Measurements from ENCODE around the gene PPP2R1B.
A peak's percentile ranks its signal among the peaks of the same experiment; 100 is the strongest.

Gene PPP2R1B

GRCh38 chr11:111765984-111766833, at the start of gene PPP2R1B:
Gene PPP2R1B, minus strand, starts transcription at chr11:111766389. Its CDS starts 28 bp downstream, at chr11:111766361.
- H3K4me3 ChIP-seq (ENCODE audit: low read depth in 1 of 2, low read length in 2 of 2) = peak within 1 kb of the TSS; percentile 85 to 93
- H3K9me3 ChIP-seq (ENCODE audit: control insufficient read depth in 1 of 2, low read length in 2 of 2) = no peaks in the 10 kb centered on the region
- H3K27me3 ChIP-seq (ENCODE audit: low read depth, low read length) = no peaks in the 10 kb centered on the region
- H3K4me1 ChIP-seq (ENCODE audit: control insufficient read depth in 1 of 2, insufficient read depth in 2 of 2, low read length in 2 of 2) = peaks cover 0 to 32% of the 10 kb centered on the region in 2 donors
- H3K27ac ChIP-seq (ENCODE audit: low read length) = peak within 1 kb of the TSS; percentile 97
- peaks cover 12 to 18% of the 10 kb centered on the region in 2 donors for H3K36me3 ChIP-seq (ENCODE audit: control insufficient read depth in 1 of 2, insufficient read depth in 2 of 2, low read length in 2 of 2)

- Histone ChIP-seq H3K9me3 (ENCODE audit: control insufficient read depth in 1 of 2, low read length in 2 of 2) (no peaks in the 10 kb centered on the region), H3K4me1 (ENCODE audit: control insufficient read depth in 1 of 2, insufficient read depth in 2 of 2, low read length in 2 of 2) (peaks cover 0 to 22% of the 10 kb centered on the region in 2 donors), H3K4me3 (ENCODE audit: low read depth in 1 of 2, low read length in 2 of 2) (no peak overlapping the region), H3K27ac (ENCODE audit: low read length) (peak overlapping the region; percentile 31), H3K27me3 (ENCODE audit: low read depth, low read length) (no peaks in the 10 kb centered on the region), H3K36me3 (ENCODE audit: control insufficient read depth in 1 of 2, insufficient read depth in 2 of 2, low read length in 2 of 2) (no peaks in the 10 kb centered on the region)
Measured at GRCh38 chr11:111815489-111815888, 49.3 kb upstream of the PPP2R1B start.

- Histone ChIP-seq H3K4me1 (ENCODE audit: control insufficient read depth in 1 of 2, insufficient read depth in 2 of 2, low read length in 2 of 2) (peaks cover 0 to 15% of the 10 kb centered on the region in 2 donors), H3K27ac (ENCODE audit: low read length) (peak overlapping the region; percentile 67), H3K36me3 (ENCODE audit: control insufficient read depth in 1 of 2, insufficient read depth in 2 of 2, low read length in 2 of 2) (peaks cover 0 to 3% of the 10 kb centered on the region in 2 donors), H3K9me3 (ENCODE audit: control insufficient read depth in 1 of 2, low read length in 2 of 2) (no peaks in the 10 kb centered on the region), H3K27me3 (ENCODE audit: low read depth, low read length) (no peaks in the 10 kb centered on the region), H3K4me3 (ENCODE audit: low read depth in 1 of 2, low read length in 2 of 2) (no peak overlapping the region)
Measured at GRCh38 chr11:111814557-111815320, 48.5 kb upstream of the PPP2R1B start.

DNA sequence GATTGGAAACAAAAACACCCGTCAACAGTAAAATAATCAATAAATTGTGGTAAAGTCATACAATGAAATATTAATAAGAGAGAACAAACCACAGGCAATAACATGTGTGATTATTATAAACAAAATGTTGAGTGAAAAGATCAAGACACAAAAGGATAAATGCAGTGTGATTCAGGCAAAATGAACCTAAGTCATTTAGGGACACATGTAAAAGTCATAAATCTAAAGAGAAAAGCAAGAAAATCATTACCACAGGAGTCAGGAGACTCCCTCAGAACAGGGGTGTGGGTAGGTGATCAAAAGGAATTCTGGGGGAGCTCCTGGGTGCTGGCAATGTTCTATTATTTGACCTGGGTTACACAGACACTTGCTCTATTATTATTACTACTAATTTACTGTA, 47.9 kb upstream of the PPP2R1B start:
- peaks cover 0 to 11% of the 10 kb centered on the region in 2 donors for H3K4me1 ChIP-seq (ENCODE audit: control insufficient read depth in 1 of 2, insufficient read depth in 2 of 2, low read length in 2 of 2)
- no peak overlapping the region for H3K4me3 ChIP-seq (ENCODE audit: low read depth in 1 of 2, low read length in 2 of 2)
- peaks cover 3 to 9% of the 10 kb centered on the region in 2 donors for H3K36me3 ChIP-seq (ENCODE audit: control insufficient read depth in 1 of 2, insufficient read depth in 2 of 2, low read length in 2 of 2)
- no peaks in the 10 kb centered on the region for H3K27me3 ChIP-seq (ENCODE audit: low read depth, low read length)
- H3K27ac ChIP-seq (ENCODE audit: low read length) = no peak overlapping the region
- H3K9me3 ChIP-seq (ENCODE audit: control insufficient read depth in 1 of 2, low read length in 2 of 2) = no peaks in the 10 kb centered on the region

- no peaks in the 10 kb centered on the region for H3K27me3 ChIP-seq (ENCODE audit: low read depth, low read length)
- H3K4me1 ChIP-seq (ENCODE audit: control insufficient read depth in 1 of 2, insufficient read depth in 2 of 2, low read length in 2 of 2) = peaks cover 0 to 8% of the 10 kb centered on the region in 2 donors
- H3K36me3 ChIP-seq (ENCODE audit: control insufficient read depth in 1 of 2, insufficient read depth in 2 of 2, low read length in 2 of 2) = peaks cover 9 to 20% of the 10 kb centered on the region in 2 donors
- no peak overlapping the region for H3K27ac ChIP-seq (ENCODE audit: low read length)
- H3K9me3 ChIP-seq (ENCODE audit: control insufficient read depth in 1 of 2, low read length in 2 of 2) = no peaks in the 10 kb centered on the region
- no peak overlapping the region for H3K4me3 ChIP-seq (ENCODE audit: low read depth in 1 of 2, low read length in 2 of 2)
Measured at GRCh38 chr11:111812211-111812610, 46.0 kb upstream of the PPP2R1B start.

DNA sequence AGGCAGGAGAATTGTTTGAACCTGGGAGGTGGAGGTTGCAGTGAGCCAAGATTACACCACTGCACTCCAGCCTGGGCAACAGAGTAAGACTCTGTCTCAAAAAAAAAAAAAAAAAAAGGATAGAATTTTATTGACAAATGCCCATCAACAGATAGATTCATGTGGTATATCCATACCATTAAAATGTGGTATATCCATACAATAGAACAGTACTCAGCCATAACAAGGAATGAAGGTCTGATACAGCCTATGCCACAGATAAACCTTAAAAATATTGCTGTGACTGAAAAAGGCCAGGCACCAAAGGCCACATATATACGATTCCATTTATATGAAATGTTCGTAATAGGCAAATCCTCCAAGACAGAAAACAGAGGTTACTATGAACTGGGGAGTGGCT, 45.3 kb upstream of the PPP2R1B start:
- Histone ChIP-seq H3K27me3 (ENCODE audit: low read depth, low read length) (no peaks in the 10 kb centered on the region), H3K36me3 (ENCODE audit: control insufficient read depth in 1 of 2, insufficient read depth in 2 of 2, low read length in 2 of 2) (peaks cover 9 to 20% of the 10 kb centered on the region in 2 donors), H3K9me3 (ENCODE audit: control insufficient read depth in 1 of 2, low read length in 2 of 2) (no peaks in the 10 kb centered on the region)

GRCh38 chr11:111808834-111809233, 42.6 kb upstream of the PPP2R1B start:
- no peaks in the 10 kb centered on the region for H3K4me1 ChIP-seq (ENCODE audit: control insufficient read depth in 1 of 2, insufficient read depth in 2 of 2, low read length in 2 of 2)
- H3K4me3 ChIP-seq (ENCODE audit: low read depth in 1 of 2, low read length in 2 of 2) = no peak overlapping the region
- H3K27ac ChIP-seq (ENCODE audit: low read length) = no peak overlapping the region
- H3K9me3 ChIP-seq (ENCODE audit: control insufficient read depth in 1 of 2, low read length in 2 of 2) = no peaks in the 10 kb centered on the region
- H3K36me3 ChIP-seq (ENCODE audit: control insufficient read depth in 1 of 2, insufficient read depth in 2 of 2, low read length in 2 of 2) = peaks cover 15 to 36% of the 10 kb centered on the region in 2 donors
- no peaks in the 10 kb centered on the region for H3K27me3 ChIP-seq (ENCODE audit: low read depth, low read length)

More for the DNA sequence above, 45.3 kb upstream of the PPP2R1B start:
- Histone ChIP-seq H3K4me1 (ENCODE audit: control insufficient read depth in 1 of 2, insufficient read depth in 2 of 2, low read length in 2 of 2) (peaks cover 0 to 8% of the 10 kb centered on the region in 2 donors), H3K27ac (ENCODE audit: low read length) (no peak overlapping the region), H3K4me3 (ENCODE audit: low read depth in 1 of 2, low read length in 2 of 2) (no peak overlapping the region)

DNA sequence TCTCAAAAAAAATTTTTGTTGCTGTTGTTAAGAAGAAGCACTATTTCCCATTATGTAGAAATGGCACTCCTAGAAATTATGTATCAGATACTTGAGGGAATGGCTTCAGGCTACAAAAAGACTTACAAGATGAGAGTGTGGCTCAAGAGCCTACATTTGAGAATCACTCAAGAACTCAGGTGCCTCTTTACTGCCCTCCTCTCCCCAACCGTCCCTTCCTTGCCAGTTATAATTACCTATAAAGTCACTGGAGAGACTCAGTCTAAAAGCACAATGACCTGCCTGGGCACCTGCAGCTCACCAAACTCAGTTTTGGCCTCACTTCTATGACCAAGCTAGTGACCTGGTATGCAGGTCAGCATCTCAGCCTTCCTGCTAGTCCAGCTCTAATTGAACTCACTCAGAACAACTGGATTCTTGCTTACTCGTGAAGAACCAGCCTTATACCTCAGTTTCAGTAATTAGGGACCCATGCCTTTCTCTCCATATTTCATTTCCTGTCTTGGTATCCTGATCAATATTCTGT, 41.9 kb upstream of the PPP2R1B start:
- peaks cover 15 to 36% of the 10 kb centered on the region in 2 donors for H3K36me3 ChIP-seq (ENCODE audit: control insufficient read depth in 1 of 2, insufficient read depth in 2 of 2, low read length in 2 of 2)
- no peaks in the 10 kb centered on the region for H3K4me1 ChIP-seq (ENCODE audit: control insufficient read depth in 1 of 2, insufficient read depth in 2 of 2, low read length in 2 of 2)
- no peaks in the 10 kb centered on the region for H3K27me3 ChIP-seq (ENCODE audit: low read depth, low read length)
- H3K9me3 ChIP-seq (ENCODE audit: control insufficient read depth in 1 of 2, low read length in 2 of 2) = no peaks in the 10 kb centered on the region
- no peak overlapping the region for H3K4me3 ChIP-seq (ENCODE audit: low read depth in 1 of 2, low read length in 2 of 2)
- H3K27ac ChIP-seq (ENCODE audit: low read length) = no peak overlapping the region

GRCh38 chr11:111807076-111807475, 40.9 kb upstream of the PPP2R1B start:
- no peaks in the 10 kb centered on the region for H3K27me3 ChIP-seq (ENCODE audit: low read depth, low read length)
- no peak overlapping the region for H3K27ac ChIP-seq (ENCODE audit: low read length)
- peaks cover 15 to 37% of the 10 kb centered on the region in 2 donors for H3K36me3 ChIP-seq (ENCODE audit: control insufficient read depth in 1 of 2, insufficient read depth in 2 of 2, low read length in 2 of 2)
- no peaks in the 10 kb centered on the region for H3K4me1 ChIP-seq (ENCODE audit: control insufficient read depth in 1 of 2, insufficient read depth in 2 of 2, low read length in 2 of 2)
- H3K4me3 ChIP-seq (ENCODE audit: low read depth in 1 of 2, low read length in 2 of 2) = no peak overlapping the region
- H3K9me3 ChIP-seq (ENCODE audit: control insufficient read depth in 1 of 2, low read length in 2 of 2) = no peaks in the 10 kb centered on the region

DNA sequence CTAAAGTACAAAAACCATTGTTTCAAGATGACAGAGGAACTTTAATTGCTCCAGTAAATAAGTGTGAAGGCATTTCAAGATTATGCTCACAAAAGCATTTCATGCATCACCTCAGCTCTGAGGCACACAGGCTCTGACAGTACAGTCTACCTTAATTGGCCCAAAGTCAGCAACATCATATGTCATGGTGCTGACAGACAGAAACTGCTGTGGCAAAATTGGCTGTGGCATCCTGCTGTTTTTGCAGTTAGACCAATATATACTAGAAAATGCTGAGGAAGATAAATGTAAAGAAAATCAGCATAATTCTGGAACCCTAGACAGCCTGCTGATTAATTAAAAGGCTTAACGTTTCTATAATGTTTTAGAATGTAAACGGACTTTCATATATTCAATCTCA, 34.9 kb upstream of the PPP2R1B start:
- H3K9me3 ChIP-seq (ENCODE audit: control insufficient read depth in 1 of 2, low read length in 2 of 2) = no peaks in the 10 kb centered on the region
- H3K36me3 ChIP-seq (ENCODE audit: control insufficient read depth in 1 of 2, insufficient read depth in 2 of 2, low read length in 2 of 2) = peaks cover 10 to 22% of the 10 kb centered on the region in 2 donors
- H3K27ac ChIP-seq (ENCODE audit: low read length) = no peak overlapping the region

GRCh38 chr11:111798279-111798678, 32.1 kb upstream of the PPP2R1B start:
- Histone ChIP-seq H3K4me1 (ENCODE audit: control insufficient read depth in 1 of 2, insufficient read depth in 2 of 2, low read length in 2 of 2) (no peaks in the 10 kb centered on the region), H3K27me3 (ENCODE audit: low read depth, low read length) (no peaks in the 10 kb centered on the region), H3K27ac (ENCODE audit: low read length) (no peak overlapping the region), H3K9me3 (ENCODE audit: control insufficient read depth in 1 of 2, low read length in 2 of 2) (no peaks in the 10 kb centered on the region), H3K4me3 (ENCODE audit: low read depth in 1 of 2, low read length in 2 of 2) (no peak overlapping the region), H3K36me3 (ENCODE audit: control insufficient read depth in 1 of 2, insufficient read depth in 2 of 2, low read length in 2 of 2) (peaks cover 4 to 5% of the 10 kb centered on the region in 2 donors)

More for the DNA sequence above, 34.9 kb upstream of the PPP2R1B start:
- no peaks in the 10 kb centered on the region for H3K27me3 ChIP-seq (ENCODE audit: low read depth, low read length)
- no peaks in the 10 kb centered on the region for H3K4me1 ChIP-seq (ENCODE audit: control insufficient read depth in 1 of 2, insufficient read depth in 2 of 2, low read length in 2 of 2)
- no peak overlapping the region for H3K4me3 ChIP-seq (ENCODE audit: low read depth in 1 of 2, low read length in 2 of 2)

All from muscle layer of duodenum (tissue), 2 donors.